Glomerular endothelial cell (primary cell): Measurements from ENCODE around the gene SYNJ2. TPM values are rescaled to one million over a fixed set of nuclear protein-coding genes. Genes with fewer than 3 reads are reported as not detected.

Experiments
- DNase-seq: peaks from one replicate; pipeline ENCODE4 v3.0.0-alpha.2; 2011; ENCODE audit warnings: low read depth, low spot score; ENCODE audit errors: extremely low read depth
- total RNA-seq: library from RNA; depleted of rRNA; stranded (reverse); fragments of >200 nt; gene quantifications from 2 replicates; pipeline ENCODE4 v1.2.3, GENCODE V29; 2015

Gene SYNJ2
- total RNA-seq, 1 donor from 2014 or later, result 104 TPM

DNA sequence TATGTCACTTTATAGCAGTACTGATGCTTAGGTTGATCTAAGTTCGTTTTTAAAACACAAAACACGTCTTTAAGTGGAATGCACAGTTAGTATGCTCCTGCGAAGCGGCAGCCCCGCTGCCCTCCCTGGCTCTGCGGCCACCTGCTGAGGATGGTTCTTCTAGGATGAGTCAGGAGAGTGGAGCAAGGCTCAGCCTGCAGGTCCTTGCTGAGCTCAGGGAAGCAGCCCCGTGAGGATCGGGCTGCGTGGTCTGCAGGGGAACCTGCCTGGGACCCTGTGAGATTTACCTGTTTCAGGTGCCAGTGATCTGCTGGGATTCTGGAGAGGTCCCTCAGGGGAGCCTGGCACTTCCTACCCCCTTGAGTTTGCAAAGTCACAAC lies 57.5 kb downstream of the SYNJ2 start:
- no peak for DNase-seq

DNA sequence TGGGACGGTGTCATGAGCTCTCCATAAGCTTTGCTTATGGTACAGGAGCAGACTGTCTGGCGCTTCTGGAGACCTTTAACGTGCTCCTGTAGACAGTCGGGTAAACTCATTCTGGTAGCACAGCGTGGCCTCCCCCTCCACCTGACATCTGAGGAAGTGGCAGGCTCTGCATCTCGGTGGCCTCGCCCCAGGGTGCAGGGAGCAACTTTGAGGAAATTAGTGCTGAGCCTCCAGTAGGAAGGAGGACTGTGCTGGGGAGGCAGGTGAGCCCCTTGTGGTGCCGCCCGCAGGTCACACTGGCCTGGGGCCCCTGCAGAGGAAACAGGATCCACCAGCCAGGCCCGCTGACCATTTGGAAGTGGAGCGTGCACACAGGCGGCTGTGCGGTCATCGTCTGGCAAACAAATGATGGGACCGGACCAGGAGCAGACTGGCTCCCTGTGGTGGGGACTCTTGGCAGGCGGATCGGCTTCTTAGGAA lies 57.9 kb downstream of the SYNJ2 start:
- no peak for DNase-seq

GRCh38 chr6:158040051-158040803 lies 58.6 kb downstream of the SYNJ2 start:
- peak; percentile 98 for DNase-seq

GRCh38 chr6:158040804-158041347 lies 59.2 kb downstream of the SYNJ2 start:
- DNase-seq, result no peak

DNA sequence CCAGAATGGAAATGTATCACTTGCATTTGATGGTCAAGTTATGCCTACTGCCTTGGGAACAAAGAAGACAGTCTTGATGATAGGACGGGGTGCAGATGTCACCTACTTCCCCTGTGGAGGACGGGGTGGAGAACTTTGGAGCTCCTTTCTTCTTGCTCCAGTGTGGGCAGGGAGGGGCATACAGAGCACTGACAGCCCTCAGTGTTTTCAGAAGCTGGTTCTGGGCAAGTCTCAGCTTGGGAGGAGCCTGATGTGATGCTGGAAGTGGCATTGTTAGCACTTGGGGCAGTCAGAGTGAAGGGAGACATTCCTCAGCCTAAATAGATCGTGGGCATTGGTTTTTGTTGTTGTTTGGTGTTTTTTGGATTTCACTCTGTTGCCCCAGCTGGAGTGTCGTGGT lies 59.7 kb downstream of the SYNJ2 start:
- no peak for DNase-seq

DNA sequence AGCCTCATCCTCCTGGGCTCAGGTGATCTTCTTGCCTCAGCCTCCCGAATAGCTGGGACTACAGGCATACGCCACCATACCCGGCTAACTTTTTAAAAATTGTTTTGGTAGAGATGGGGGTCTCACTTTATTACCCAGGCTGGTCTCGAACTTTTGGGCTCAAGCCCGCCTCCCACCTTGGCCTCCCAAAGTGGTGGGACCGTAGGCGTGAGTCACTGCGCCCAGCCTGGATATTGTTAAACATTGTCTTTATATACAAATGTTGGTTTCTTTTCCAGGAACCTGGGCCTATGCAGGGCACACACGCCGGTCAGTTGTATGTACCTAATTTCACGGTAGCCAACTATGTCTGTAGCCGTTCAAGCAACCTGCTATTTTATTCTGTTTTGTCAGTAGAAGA lies 60.1 kb downstream of the SYNJ2 start:
- DNase-seq, result no peak

- no peak for DNase-seq
Observed at GRCh38 chr6:158042245-158042798, 60.7 kb downstream of the SYNJ2 start.

- DNase-seq, result no peak
Observed at GRCh38 chr6:158043008-158043407, 61.3 kb downstream of the SYNJ2 start.

DNA sequence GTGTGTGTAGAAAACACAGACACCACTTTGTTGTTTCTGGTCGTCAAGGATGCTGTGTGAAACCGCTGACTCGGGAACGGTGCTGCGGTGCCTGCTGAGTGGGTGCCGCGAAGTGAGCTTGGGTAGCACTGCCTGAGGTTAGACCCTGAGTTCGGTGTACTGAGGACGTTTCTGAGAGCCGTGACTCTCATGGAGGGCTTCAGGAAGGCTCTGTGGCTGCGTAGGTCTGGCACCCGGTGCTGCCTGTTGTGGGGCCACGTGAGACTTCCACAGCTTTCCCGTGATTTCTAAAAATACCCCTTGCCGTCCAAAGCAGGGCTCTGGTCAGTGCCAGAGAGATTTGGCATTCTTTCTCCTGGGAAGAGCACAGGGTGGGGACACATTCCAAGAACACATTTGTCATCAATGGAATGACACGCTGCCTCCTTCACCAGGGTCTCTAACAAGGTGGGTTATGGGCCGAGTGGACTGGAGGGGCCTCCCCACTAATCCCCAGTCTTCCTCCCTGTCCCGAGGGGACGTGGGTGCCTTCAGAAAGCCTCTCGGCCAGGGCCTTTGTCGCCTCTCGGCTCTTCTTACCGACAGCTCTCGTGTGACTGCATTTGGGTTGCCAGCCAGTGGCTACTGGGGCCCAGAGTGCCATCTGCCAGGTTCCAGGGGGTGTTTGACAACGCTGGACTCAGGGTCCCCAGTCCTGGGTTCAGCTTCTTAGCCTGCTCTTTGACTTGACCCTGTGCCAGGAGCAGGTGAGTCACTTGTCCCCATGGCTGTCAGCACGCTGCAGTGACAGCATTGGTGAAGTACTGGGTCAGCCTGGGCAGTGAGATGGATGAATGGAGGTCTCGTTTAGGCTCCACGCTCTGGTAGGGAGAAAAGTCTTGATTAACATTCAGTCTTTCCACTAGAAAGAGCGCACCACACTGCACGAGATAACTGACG lies 62.2 kb downstream of the SYNJ2 start:
- no peak for DNase-seq

DNA sequence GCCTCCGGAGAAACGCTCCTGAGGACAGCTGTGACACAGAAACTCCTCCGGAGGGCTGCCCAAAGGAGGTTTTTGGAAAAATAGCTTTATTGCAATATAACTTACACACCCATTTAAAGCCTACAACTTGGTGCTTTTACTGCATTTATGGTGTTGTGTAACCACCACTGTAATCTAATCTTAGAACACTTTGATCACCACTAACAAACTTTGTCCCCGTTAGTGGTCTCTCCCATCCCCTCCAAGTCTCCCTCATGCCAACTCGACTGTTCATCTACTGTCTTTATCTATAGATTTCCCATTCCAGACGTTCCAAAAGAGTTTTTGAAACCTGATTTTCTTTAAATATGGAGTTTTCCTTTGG lies 62.8 kb downstream of the SYNJ2 start:
- DNase-seq, result no peak

DNA sequence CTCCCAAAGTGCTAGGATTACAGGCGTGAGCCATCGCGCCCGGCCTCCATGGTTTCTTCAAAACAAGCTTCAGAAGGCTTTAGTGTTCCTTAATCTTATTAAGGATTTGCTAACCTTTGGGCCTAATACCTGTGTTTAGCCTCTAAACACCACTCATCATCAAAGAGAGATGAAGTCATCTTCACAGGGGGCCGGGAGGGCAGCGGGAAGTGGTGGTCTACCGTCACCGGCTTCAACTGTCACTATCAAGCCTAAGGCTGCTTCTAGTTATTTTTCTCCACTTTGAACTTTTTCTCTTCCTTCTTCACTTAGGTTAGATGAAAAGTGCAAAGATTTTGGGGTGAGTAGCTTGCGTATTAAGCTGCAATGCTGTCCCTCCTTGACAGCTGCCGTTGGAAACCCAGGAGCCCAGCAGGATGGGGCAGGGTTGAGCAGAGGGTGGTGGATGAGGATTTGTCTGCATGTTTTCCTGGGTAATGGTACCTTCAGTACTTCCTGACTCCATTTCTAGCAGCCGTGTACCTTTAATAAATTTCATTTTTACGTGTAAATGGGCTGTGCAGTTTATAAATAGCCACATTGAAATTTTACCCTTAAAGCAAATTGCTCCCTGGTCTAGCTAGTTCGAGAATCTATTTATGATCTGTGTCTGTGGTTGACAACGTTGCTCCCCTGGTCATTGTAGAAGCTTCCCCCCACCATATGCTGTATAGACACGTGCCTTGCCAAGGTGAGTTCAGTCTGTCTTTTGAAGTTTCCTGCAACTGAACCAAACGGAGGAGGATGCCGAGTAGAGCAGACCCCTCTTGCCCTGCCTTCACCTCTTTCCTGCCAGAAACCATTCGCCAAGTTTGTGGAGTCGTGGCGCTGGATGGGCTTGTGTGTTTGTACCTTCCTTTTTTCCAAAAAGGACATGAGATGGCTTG lies 64.8 kb downstream of the SYNJ2 start:
- no peak for DNase-seq

DNA sequence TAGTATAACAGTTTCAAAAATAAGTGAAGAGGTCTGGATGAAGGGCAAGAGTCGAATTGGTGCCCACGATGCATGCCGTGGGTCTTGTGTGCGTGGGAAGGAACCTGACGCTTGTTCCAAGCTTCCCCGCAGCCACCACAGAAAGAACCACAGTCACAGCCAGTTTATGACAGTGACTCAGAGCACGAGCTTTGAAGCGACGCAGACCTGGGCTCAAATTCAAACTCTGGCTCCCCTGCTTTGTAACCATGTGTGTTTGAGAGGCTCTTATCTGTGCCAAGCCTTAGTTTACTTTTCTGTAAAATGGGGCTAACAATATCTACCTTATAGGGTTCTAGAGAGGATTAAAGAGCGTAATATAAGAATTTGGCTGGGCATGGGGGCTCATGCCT lies 65.5 kb downstream of the SYNJ2 start:
- no peak for DNase-seq

GRCh38 chr6:158047563-158048323 lies 66.1 kb downstream of the SYNJ2 start:
- DNase-seq, result no peak

DNA sequence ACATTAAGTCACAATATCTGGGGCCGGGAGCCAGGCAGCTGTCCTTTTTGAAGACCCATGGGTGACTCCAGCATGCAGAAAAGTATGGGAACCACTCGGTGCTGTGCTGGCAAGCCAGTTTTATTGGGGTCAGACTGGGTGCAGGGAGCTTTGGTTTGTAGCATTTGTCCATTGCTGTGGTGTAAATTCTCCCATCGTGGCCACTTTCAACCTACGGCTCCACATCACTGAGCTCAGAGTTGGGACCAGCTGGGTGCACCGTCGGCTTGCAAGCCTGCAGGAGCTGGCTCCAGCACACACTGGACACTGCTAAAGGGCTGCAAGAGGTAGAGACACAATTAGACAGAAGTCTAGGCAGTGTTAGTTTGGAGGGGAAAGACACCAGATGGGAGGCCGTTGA lies 66.9 kb downstream of the SYNJ2 start:
- no peak for DNase-seq

DNA sequence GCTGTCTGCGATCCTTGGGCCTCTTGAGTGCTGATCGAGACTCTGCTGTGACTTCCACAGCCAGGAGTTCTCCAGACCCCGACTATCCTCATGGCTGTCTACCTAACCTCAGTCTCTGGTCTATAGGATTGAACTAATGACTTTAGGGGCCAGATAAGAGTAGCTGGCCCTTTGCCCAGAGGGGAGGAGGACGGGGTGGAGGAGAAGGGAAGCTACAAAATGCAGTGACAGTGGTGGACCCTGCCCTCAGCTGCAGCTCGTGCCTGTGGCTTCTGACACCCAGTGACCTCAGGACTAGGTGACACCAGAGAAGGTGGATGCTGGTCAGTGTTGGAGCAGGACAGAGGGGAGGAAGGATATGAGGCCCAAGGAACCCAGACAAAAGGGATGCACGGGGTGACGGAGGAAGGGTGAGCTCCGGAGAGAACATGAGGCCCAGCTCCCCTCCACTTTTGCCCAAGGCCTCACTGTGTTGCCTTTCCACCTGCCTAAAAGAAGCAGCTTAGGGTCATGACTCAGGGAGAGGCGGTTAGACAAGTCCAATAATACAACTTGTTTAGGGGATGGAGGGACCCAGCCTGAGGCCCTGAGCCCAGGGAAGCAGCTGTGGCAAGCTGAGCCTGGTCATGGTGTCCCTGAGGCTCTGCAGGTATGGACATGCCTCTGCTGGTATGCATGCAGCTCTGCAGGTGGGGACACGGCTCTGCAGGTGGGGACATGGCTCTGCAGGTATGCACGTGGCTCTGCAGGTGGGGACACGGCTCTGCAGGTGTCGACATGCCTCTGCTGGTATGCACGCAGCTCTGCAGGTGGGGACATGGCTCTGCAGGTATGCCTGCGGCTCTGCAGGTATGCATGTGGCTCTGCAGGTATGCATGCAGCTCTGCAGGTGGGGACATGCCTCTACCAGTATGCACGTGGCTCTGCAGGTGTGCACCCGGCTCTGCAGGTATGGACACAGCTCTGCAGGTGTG lies 67.7 kb downstream of the SYNJ2 start:
- no peak for DNase-seq

DNA sequence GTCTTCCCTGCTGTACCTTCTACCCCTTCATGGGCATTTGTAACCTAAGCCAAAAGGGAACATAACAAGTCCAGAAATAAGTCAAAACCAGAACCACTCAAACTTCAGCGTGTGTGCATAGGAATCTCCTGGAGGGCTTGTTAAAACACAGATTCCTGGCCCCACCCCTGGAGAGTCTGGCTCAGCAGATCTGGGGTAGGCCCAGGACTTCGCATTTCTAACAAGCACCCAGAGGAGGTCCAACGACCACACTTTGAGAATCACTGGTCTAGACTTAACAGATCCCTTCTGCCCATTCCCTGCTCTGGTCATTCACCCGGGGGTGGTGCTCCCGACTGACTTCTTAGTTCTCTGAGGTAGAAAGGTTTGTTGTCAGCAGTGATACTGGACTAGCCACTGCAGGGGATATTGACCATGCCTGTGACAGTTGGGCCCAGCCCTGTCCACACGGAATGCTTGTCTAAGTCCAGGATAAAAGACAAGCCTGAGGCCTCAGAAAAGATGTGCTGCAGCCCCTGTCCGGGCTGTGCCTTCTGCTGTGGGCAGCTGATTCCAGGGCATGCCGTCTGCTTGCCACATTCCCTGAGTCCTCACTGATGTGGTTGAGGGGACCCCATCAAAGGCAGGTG lies 68.6 kb downstream of the SYNJ2 start:
- no peak for DNase-seq

- DNase-seq, result no peak
Observed at GRCh38 chr6:158050955-158051354, 69.3 kb downstream of the SYNJ2 start.

DNA sequence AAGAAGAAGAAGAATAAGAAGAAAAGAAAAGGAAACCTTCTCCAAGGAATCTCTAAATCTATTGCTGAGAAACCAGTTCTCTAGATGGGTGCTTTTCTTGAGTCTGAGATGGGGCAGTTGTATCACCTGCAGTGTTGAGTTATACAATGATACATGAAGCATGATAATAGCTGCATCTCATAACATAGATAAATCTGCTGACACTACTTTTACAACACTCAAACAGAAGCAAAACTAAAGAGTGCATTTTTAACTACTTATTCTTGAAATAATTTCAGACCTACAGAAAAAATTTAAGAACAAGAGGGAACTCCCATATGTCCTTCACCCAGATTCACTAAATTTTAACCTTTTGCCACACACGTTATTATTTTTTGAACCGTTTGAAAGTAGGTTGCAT lies 70.3 kb downstream of the SYNJ2 start:
- no peak for DNase-seq
